Kasumi-1 (cell line): ENCODE results near the gene TIMM23.
"Not testable (repeated sequence)": the region's sequence is repeated elsewhere in the genome, so short reads cannot be mapped to it uniquely, and the experiment has no call there.

Experiments used
- DNase-seq, 2 experiments: peaks; one replicate each; lab custom pipeline; 2025; lab: John Stamatoyannopoulos, UW

TIMM23 gene

GRCh38 chr10:45997557-45997956, 25.3 kb downstream of the TIMM23 start:
- no peak for DNase-seq

GRCh38 chr10:45997994-45998763, 25.9 kb downstream of the TIMM23 start:
- no peak for DNase-seq

- DNase-seq = not testable (repeated sequence)
Observed at GRCh38 chr10:45999955-46000354, 27.7 kb downstream of the TIMM23 start.

GRCh38 chr10:46000538-46000937, 28.2 kb downstream of the TIMM23 start:
- no peak for DNase-seq

GRCh38 chr10:46001187-46001756, 29.0 kb downstream of the TIMM23 start:
- DNase-seq = no peak

GRCh38 chr10:46002189-46002687, 29.9 kb downstream of the TIMM23 start:
- not testable (repeated sequence) for DNase-seq

GRCh38 chr10:46002916-46003693, 30.8 kb downstream of the TIMM23 start:
- no peak for DNase-seq

GRCh38 chr10:46004963-46005362, 32.7 kb downstream of the TIMM23 start:
- no peak for DNase-seq

- DNase-seq = no peak
Observed at GRCh38 chr10:46005383-46005782, 33.1 kb downstream of the TIMM23 start.

- no peak for DNase-seq
Observed at GRCh38 chr10:46006219-46006618, 33.9 kb downstream of the TIMM23 start.

- DNase-seq = no peak
Observed at GRCh38 chr10:46012746-46013145, 40.5 kb downstream of the TIMM23 start.

GRCh38 chr10:46014206-46014605, 41.9 kb downstream of the TIMM23 start:
- no peak for DNase-seq

GRCh38 chr10:46014683-46015405, 42.6 kb downstream of the TIMM23 start:
- no peak for DNase-seq

- no peak for DNase-seq
Observed at GRCh38 chr10:46016190-46016589, 43.9 kb downstream of the TIMM23 start.

GRCh38 chr10:46016811-46017210, 44.5 kb downstream of the TIMM23 start:
- no peak for DNase-seq

GRCh38 chr10:46017733-46018132, 45.4 kb downstream of the TIMM23 start:
- no peak for DNase-seq

GRCh38 chr10:46018453-46019176, 46.3 kb downstream of the TIMM23 start:
- peak; percentile 46 to 57 for DNase-seq

- no peak for DNase-seq
Observed at GRCh38 chr10:46019177-46019528, 46.9 kb downstream of the TIMM23 start.

- peak; percentile 37 to 41 for DNase-seq
Observed at GRCh38 chr10:46019569-46020343, 47.5 kb downstream of the TIMM23 start.

- no peak for DNase-seq
Observed at GRCh38 chr10:46020344-46020657, 48.0 kb downstream of the TIMM23 start.
